Astrocyte (in vitro differentiated cells and primary cell): ENCODE data around the gene RTF1.

Source experiments
- EZH2 ChIP-seq: IDR thresholded peaks from 2 replicates; pipeline ENCODE4 v1.6.1; 2012; ENCODE audit warnings: mild to moderate bottlenecking, low read length, inconsistent platforms; ENCODE audit not compliant: insufficient read depth
- TF ChIP-seq, protein P1 (sequence below): IDR thresholded peaks from 2 replicates; pipeline ENCODE4 v1.5.1; 2011; ENCODE audit warnings: low read depth, mild to moderate bottlenecking, inconsistent platforms, low read length, moderate library complexity; ENCODE audit not compliant: insufficient read depth

DNA sequence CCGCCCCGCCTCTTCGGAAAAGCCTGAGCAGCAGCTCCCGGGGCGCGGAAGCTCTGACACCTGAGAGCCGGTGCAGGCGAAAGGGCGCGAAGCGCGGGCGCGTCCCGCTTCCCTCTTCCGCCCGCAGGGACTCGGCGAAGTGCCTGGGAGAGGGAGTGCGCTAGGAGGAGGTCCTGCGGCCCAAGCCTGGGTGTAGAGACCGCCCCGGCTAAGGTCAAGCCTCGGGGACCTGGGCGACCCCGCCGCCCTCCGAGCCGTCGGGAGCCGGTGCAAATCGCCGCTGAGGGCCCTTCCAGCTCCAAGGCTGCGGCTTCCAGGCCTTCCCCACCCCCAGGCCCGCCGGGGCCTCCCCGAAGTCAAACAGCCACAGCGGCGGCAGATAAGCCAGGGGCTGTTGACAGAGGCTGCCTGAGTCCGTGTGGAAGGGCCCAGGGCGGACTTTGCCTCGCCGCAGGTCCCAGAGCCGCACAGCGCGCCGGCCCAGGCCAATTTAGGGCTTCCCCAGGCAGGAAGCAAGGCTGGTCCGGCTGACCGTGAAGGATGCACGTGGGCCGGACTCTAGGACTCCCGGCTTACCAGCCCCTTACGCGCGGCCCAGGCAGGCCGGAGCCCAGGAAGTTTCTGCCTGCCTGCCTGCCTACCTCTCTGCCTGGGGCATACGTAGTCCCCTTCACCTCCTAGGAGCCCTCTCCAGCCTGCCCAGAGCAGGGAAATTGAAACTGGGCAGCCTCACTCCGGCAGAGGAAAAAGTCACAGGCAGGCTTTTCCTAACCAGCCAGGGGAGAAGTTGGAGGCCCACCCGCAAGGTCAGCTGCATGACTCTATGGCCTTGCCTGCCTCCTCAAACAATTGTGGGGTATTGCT lies 79.1 kb downstream of the RTF1 start:
- TF ChIP-seq, protein P1, sequence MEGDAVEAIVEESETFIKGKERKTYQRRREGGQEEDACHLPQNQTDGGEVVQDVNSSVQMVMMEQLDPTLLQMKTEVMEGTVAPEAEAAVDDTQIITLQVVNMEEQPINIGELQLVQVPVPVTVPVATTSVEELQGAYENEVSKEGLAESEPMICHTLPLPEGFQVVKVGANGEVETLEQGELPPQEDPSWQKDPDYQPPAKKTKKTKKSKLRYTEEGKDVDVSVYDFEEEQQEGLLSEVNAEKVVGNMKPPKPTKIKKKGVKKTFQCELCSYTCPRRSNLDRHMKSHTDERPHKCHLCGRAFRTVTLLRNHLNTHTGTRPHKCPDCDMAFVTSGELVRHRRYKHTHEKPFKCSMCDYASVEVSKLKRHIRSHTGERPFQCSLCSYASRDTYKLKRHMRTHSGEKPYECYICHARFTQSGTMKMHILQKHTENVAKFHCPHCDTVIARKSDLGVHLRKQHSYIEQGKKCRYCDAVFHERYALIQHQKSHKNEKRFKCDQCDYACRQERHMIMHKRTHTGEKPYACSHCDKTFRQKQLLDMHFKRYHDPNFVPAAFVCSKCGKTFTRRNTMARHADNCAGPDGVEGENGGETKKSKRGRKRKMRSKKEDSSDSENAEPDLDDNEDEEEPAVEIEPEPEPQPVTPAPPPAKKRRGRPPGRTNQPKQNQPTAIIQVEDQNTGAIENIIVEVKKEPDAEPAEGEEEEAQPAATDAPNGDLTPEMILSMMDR: no peak
- TF ChIP-seq EZH2: no peak
